ENCODE data around the gene STMN3. TPM values are rescaled to one million over a fixed set of nuclear protein-coding genes. Genes with fewer than 3 reads are reported as not detected.

STMN3 gene
- total RNA-seq, 4 donors from 2014 or later = 9.2 to 30.5 (median 20.9) TPM

- H3K4me1 ChIP-seq = no peaks in the 10 kb centered on the region
- H3K9me3 ChIP-seq = no peaks in the 10 kb centered on the region
- H3K4me3 ChIP-seq = no peak overlapping the region
- TF ChIP-seq POLR2A (IDR thresholded peaks at IDR 0.05) = no peak
- no peak for TF ChIP-seq CTCF (IDR thresholded peaks at IDR 0.05)
- intact Hi-C loops (cut with DNase I; ENCODE audit: low total_unique reads) = no loop called here
- H3K27me3 ChIP-seq = no peaks in the 10 kb centered on the region
- no peak overlapping the region for H3K27ac ChIP-seq
- DNase-seq = no peak
- no peaks in the 10 kb centered on the region for H3K36me3 ChIP-seq
Observed at GRCh38 chr20:63619505-63619904, 33.7 kb downstream of the STMN3 start.

GRCh38 chr20:63619086-63619485, 34.1 kb downstream of the STMN3 start:
- H3K36me3 ChIP-seq = no peaks in the 10 kb centered on the region
- DNase-seq = no peak
- intact Hi-C loops (cut with DNase I; ENCODE audit: low total_unique reads) = no loop called here
- TF ChIP-seq CTCF (IDR thresholded peaks at IDR 0.05) (no peak), POLR2A (IDR thresholded peaks at IDR 0.05) (no peak)
- H3K27me3 ChIP-seq = no peaks in the 10 kb centered on the region
- no peak overlapping the region for H3K4me3 ChIP-seq
- no peaks in the 10 kb centered on the region for H3K4me1 ChIP-seq
- no peak overlapping the region for H3K27ac ChIP-seq
- H3K9me3 ChIP-seq = no peaks in the 10 kb centered on the region

GRCh38 chr20:63618291-63618980, 34.8 kb downstream of the STMN3 start:
- no peak for DNase-seq
- Histone ChIP-seq H3K27ac (no peak overlapping the region), H3K4me3 (no peak overlapping the region), H3K27me3 (no peaks in the 10 kb centered on the region), H3K36me3 (no peaks in the 10 kb centered on the region), H3K9me3 (no peaks in the 10 kb centered on the region), H3K4me1 (no peaks in the 10 kb centered on the region)
- intact Hi-C loops (cut with DNase I; ENCODE audit: low total_unique reads) = no loop called here
- no peak for TF ChIP-seq POLR2A (IDR thresholded peaks at IDR 0.05)
- no peak for TF ChIP-seq CTCF (IDR thresholded peaks at IDR 0.05)

GRCh38 chr20:63617876-63618265, 35.4 kb downstream of the STMN3 start:
- no peaks in the 10 kb centered on the region for H3K36me3 ChIP-seq
- no peak for DNase-seq
- no peaks in the 10 kb centered on the region for H3K27me3 ChIP-seq
- H3K9me3 ChIP-seq = no peaks in the 10 kb centered on the region
- H3K4me1 ChIP-seq = no peaks in the 10 kb centered on the region
- H3K27ac ChIP-seq = no peak overlapping the region
- no peak overlapping the region for H3K4me3 ChIP-seq
- intact Hi-C loops (cut with DNase I; ENCODE audit: low total_unique reads) = no loop called here
- TF ChIP-seq CTCF (IDR thresholded peaks at IDR 0.05) = no peak

GRCh38 chr20:63617092-63617875, 35.9 kb downstream of the STMN3 start:
- no peaks in the 10 kb centered on the region for H3K36me3 ChIP-seq
- H3K4me1 ChIP-seq = no peaks in the 10 kb centered on the region
- TF ChIP-seq CTCF (IDR thresholded peaks at IDR 0.05) = no peak
- TF ChIP-seq POLR2A (IDR thresholded peaks at IDR 0.05) = no peak
- no peaks in the 10 kb centered on the region for H3K27me3 ChIP-seq
- no peaks in the 10 kb centered on the region for H3K9me3 ChIP-seq
- DNase-seq = no peak
- H3K27ac ChIP-seq = no peak overlapping the region
- intact Hi-C loops (cut with DNase I; ENCODE audit: low total_unique reads) = no loop called here
- no peak overlapping the region for H3K4me3 ChIP-seq

Data from uterus (tissue), 4 donors.